Activated CD4-positive, CD25-positive, alpha-beta regulatory T cell treated with anti-CD3 and anti-CD28 coated beads, Interleukin-2, amount 50 U/mL, for 72 hours (primary cell): ENCODE data around the gene CHTOP.
"Not testable (repeated sequence)": the region's sequence is repeated elsewhere in the genome, so short reads cannot be mapped to it uniquely, and the experiment has no call there.

Source experiments
- DNase-seq: peaks from one replicate; pipeline ENCODE4 v3.0.0; 2021

CHTOP gene

DNA sequence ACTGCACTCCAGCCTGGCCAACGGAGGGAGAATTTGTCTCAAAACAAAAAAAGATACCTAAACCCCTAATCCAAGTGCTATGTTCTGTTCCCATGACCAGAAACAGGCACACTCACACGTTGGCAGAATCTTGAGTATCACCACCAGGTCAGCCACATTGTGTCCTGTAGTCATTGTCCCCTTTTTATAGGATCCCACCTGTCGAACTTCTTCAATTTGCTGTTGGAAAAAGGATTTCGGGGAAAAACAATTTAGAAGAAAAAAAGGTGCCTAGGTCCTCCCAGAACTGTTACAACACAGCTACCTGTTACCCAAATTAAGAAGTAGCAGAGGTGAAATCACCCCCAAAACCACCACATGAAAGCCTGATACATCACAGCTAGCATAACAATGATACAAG, 33.6 kb downstream of the CHTOP start:
- no peak for DNase-seq

DNA sequence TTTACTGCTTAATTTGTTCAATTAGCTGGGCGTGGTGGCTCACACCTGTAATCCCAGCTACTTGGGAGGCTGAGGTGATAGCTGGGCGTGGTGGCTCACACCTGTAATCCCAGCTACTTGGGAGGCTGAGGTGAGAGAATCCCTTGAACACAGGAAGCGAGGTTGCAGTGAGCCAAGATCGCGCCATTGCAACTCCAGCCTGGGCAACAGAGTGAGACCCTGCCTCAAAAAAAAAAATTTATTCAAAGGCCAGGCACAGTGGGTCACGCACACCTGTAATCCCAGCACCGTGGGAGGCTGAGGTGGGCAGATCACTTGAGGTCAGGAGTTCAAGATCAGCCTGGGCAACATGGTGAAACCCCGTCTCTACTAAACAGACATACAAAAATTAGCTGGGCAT, 34.8 kb downstream of the CHTOP start:
- not testable (repeated sequence) for DNase-seq

DNA sequence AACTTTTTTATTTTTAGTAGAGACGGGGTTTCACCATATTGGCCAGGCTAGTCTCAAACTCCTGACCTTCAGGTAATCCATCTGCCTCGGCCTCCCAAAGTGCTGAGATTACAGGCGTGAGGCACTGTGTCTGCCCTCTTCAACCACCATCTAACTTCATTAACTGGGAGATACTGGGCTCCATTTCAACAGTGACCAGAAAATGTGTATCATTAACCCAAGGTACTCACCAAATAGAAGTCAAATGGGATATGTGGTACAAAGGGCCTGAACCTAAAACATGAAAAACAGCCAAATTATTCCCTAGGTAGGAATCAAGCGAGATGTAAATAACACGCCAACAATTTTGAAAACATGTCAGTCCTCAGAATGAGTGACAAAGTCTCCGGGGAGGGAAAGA, 35.7 kb downstream of the CHTOP start:
- DNase-seq, result no peak

DNA sequence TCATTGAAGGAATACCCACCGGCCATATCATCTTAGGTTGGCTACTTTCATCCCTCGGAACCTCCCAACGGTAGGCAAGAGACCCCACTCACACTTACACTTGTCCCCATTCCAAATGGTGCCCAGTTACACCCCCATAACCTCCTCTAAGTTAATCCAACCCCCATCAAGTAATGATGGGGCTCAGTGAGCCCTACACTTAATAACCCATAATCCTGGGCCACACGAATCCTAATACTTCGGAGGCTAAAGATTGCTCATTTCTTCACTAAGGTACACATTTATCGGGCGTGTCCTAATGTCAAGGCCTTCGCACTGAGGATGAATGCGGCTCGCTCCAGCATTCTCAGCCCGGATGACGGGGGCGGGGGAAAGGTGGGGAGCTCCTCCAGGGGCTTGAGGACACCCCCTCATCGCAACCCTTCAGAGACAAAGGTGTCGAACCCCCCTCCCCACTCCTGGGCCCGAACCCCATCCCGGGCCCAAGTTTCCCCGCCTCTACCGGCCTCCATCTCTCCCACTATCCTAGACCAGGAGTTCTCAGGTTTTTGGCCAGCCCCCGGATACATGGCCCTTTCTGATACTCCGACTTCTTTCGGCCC, 36.5 kb downstream of the CHTOP start:
- DNase-seq, result no peak

DNA sequence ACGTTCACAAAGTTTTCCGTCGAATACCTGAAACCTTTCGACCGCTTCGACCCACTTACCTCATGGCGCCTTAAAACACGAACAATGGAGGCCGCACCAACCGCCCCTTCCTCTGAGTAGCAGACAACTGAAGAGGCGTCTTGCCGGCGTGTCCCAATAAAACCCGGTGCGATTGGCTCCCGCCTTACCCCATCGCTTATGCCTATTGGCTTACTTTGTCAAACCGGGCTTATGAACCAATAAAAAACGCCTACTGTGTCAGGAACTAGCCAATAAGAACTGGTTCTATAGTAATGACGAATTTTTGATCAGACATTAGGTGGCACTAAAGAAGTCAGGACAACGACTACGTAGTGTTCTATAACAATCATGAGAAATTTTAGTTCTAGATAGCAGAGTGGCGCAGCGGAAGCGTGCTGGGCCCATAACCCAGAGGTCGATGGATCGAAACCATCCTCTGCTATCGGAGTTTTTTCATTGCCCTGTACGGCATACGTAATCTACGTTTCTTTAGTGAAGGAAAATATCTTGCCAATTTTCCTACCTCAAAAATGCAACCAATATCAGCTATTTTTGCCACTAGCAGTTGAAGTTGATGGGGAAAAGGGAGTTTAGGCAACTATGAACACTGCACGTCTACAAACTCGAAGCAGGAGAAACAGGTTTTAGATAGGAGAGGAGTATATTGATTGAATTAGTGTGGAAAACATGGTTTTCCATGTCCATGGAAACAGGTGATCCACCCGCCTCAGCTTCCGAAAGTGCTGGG, 37.2 kb downstream of the CHTOP start, which contains the start of gene ILF2:
Gene ILF2 (minus strand): TSS at position 135 of the 769 bp plus-strand sequence. CDS start 71 bp downstream, at position 64.
- peak; percentile 93 for DNase-seq

DNA sequence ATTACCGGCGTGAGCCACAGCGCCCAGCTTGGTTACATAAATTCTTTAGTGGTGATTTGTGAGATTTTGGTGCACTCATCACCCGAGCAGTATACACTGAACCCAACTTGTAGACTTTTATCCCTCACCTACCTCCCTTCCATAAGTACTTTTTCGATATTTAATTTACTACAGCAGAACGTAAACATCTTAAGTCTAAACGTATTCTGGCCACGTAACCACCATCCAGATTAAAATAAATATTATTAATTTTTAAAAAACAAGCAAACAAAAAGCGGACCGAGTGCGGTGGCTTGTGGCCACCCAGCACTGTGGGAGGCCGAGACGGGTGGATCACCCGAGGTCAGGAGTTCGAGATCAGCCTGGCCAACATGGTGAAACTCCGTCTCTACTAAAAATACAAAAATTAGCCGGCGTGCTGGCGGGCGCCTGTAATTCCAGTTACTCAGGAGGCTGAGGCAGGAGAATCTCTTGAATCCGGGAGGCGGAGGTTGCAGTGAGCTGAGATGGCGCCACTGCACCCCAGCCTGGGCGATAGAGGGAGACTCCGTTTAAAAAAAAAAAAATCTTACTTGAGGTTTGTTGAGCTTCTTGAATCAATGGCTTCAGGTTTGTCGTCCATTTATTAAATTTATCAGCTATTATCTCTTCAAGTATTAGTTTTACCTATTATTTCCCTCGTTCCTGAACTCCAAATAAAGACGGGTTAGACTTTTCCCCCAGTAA, 37.9 kb downstream of the CHTOP start:
- DNase-seq, result peak; percentile 52

DNA sequence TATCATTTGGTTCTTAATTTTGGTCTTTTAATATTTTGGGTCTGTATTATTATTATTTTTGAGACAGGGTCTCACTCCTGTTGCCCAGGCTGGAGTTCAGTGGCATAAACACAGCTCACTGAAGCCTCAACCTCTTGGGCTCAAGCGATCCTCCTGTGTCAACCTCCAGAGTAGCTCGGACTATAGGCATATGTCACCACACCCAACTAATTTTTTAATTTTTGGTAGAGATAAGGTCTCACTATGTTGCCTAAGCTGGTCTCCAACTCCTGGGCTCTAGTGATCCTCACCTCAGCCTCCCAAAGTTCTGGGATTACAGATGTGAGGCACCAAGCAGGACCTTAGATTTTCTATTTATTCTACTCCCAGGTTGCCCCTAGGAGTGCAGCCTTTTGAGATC, 39.6 kb downstream of the CHTOP start:
- DNase-seq, result no peak

DNA sequence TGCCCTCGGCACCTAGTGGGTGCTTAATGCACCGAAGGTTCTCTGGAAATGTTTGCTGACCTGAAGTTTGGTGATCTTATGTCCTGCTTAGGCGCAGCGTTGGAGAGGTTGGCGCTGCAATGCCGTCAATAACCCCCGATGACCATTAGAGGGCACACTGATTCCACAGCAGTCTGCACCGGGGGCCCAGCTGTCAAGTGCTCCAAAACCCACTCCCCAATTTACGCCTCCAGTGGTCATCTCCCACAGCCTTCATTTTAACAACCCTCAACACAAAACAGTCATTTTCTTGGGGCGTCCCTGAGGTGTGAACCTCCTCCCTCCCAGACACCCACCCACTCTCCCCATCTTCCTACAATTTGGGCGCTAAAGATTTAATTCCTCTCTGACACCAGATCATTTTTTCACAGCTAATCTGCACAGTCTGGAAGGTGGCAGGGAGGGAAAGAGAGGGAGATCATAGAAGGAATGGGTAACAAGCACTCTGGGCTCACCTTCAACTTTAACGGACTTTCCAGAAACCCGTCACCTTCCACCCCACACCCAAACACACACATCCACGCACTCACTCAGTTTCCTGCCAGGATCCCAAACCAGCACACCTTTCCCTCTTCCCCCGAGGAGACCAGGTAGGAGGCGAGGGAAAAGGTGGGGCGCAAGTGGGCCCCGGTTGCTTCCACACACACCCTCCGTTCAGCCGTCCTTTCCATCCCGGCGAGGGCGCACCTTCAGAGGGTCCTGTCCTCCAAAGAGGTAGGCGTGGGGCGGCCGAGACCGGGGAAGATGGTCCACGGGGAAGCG, 44.1 kb downstream of the CHTOP start:
- DNase-seq, result peak; percentile 41

DNA sequence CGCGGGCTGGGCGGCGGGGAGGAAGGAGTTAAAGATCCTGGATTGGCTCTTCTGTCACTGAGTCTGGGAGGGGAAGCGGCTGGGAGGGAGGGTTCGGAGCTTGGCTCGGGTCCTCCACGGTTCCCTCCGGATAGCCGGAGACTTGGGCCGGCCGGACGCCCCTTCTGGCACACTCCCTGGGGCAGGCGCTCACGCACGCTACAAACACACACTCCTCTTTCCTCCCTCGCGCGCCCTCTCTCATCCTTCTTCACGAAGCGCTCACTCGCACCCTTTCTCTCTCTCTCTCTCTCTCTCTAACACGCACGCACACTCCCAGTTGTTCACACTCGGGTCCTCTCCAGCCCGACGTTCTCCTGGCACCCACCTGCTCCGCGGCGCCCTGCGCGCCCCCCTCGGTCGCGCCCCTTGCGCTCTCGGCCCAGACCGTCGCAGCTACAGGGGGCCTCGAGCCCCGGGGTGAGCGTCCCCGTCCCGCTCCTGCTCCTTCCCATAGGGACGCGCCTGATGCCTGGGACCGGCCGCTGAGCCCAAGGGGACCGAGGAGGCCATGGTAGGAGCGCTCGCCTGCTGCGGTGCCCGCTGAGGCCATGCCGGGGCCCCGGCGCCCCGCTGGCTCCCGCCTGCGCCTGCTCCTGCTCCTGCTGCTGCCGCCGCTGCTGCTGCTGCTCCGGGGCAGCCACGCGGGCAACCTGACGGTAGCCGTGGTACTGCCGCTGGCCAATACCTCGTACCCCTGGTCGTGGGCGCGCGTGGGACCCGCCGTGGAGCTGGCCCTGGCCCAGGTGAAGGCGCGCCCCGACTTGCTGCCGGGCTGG, 44.9 kb downstream of the CHTOP start, which contains the start of gene NPR1:
Gene NPR1 (plus strand): TSS at position 170 of the 818 bp plus-strand sequence. CDS start 421 bp downstream, at position 591.
- no peak for DNase-seq

DNA sequence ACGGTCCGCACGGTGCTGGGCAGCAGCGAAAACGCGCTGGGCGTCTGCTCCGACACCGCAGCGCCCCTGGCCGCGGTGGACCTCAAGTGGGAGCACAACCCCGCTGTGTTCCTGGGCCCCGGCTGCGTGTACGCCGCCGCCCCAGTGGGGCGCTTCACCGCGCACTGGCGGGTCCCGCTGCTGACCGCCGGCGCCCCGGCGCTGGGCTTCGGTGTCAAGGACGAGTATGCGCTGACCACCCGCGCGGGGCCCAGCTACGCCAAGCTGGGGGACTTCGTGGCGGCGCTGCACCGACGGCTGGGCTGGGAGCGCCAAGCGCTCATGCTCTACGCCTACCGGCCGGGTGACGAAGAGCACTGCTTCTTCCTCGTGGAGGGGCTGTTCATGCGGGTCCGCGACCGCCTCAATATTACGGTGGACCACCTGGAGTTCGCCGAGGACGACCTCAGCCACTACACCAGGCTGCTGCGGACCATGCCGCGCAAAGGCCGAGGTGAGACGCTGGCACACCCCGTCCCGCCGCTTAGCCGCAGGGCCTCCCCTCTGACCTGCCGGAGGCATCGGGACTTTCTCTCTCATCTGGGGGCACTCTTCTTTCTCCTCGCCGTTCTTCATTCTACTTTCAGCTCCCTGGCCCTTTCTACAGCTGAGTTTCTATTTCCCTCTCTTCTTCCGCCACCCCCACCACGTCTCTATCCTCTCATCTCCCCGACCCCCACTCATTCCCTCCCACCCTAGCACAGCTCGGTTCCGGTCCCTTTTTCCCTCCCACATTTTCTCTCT, 45.7 kb downstream of the CHTOP start:
- no peak for DNase-seq

DNA sequence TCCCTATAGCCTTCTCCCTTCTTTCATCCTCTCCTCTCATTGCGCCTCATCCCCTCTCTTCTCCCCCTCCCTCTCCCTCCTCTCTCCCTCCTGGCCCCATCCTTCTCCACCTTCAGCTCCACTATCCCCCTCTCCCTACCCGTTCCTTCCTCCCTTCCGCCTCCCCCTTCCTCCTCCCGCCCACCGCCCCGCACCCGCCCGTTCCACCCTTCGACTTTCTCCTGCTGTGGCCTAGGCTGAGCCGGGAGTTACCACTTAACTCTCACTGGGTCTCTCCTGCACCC, 46.2 kb downstream of the CHTOP start:
- no peak for DNase-seq

DNA sequence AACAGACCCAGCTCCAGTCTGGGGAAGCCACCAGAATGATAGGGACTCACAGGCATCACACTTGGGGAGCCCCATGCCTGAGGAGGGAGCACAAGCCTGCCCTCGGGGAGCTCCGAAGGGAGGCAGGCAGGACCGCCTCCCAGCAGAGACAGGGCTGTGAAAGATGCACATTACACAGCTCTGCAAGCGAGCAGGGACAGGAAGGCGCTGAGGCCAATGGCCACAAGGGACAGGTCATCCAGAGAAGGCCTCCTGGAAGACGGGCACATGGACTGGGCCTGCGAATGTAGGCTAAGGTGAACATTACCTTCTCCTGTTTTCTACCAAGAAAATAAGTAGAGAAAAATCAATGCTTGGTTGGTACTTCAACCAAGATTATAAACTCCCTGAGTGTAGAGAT, 48.9 kb downstream of the CHTOP start:
- no peak for DNase-seq

DNA sequence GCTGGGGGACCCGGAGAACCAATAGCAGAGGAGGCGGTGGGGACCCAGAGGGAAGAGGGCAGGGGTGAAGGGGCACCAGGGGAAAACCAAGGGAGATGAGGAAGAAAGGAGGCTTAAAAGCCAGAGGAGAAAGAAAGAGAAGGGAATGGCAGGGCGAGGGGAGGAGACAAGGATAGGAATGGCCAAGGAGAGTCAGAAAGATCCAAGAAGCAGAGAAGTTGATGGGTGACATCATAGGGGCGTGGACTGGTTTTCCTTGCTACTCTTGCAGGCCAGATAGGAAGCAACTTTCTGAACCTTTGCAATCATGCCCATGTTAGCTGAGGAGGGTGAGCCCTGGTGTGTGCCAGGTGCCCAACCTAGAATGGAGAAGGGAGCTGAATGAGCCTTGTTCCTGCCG, 50.0 kb downstream of the CHTOP start:
- no peak for DNase-seq

DNA sequence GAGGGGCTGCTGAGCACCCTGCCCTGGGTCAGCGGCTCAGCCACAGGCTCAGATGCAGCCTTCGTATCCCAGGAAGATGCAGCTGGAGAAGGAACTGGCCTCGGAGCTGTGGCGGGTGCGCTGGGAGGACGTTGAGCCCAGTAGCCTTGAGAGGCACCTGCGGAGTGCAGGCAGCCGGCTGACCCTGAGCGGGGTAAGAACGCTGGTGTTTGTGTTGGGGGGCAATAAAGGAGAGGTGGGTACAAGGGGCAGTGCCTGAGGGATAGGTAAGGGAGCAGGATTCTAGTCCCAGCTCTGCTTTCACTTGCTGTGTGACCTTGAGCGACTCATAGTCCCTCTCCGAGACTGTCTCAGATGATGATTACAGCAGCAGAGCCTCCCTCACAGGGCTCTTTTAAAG, 51.0 kb downstream of the CHTOP start:
- no peak for DNase-seq

DNA sequence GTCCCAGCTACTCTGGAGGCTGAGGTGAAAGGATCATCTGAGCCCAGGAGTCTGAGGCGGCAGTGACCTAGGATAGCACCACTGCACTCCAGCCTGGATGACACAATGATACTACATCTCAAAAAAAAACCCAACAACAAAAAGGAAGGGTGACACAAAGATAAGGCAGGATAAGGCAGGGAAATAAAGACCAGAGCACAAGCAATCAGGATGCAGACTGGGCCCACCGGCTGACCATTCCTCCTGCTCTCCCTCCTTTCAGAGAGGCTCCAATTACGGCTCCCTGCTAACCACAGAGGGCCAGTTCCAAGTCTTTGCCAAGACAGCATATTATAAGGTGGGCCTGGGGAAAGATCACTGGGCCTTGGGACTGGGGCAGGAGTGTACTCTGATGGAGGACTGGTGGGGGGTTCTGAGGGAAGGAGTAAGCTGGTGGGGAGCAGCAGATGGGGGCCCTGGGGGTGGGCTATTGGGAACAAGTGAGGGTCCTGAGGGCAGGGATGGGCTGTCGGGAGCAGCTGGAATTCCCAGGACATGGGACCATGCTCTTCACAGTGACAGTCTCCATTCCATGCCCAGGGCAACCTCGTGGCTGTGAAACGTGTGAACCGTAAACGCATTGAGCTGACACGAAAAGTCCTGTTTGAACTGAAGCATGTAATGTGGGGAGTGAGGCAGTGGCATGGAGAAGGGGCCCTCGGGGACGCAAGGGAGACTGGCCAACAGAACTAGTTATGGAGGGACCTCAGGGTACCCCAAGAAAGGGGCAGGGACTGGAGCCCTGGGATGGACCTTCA, 51.9 kb downstream of the CHTOP start:
- no peak for DNase-seq

DNA sequence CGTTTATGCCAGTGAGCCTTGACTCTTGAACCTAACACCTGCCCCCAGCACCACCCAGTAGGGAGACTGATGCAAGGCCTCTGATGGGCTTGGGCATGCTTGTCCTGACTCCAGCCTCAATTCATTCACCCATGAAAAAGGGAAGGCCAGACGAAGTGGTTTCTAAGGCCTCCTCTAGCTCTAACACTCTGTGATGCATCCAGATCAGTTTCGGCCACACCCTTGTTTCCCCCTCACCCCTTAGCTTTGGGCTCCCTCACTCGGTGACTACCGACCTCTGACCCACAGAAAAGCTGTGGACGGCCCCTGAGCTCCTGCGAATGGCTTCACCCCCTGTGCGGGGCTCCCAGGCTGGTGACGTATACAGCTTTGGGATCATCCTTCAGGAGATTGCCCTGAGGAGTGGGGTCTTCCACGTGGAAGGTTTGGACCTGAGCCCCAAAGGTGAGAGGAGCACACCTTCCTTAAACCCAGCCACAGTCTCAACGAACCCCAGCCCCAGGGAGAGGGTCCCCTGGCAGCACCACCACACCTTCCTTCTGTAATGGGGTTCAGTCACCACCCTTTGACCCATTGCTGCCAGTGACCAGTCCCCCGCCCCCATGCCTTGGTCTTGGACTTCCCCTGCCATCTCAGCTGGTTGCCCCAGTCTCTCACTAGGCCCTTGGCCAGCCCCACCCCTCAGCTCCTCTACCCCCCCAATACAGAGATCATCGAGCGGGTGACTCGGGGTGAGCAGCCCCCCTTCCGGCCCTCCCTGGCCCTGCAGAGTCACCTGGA, 53.7 kb downstream of the CHTOP start:
- DNase-seq, result no peak

DNA sequence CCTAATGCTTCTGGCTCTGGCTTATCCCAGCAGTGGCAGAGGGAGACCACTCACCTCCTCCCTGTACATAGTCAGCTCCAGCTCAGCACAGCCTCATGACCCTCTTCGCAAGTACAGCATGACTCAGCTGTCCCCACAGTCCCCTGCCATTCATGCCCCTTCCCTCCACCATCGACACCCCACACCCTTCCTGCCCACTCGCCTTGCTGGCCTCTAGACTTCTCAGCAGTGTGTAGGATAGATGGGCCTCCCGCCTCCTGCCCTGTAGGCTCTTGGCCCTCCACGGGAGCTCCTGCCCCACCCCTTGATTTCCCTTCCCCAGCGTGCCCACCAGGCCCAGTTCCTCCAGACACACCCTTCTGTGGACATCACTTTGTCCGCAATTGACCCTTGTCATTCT, 54.4 kb downstream of the CHTOP start:
- no peak for DNase-seq

DNA sequence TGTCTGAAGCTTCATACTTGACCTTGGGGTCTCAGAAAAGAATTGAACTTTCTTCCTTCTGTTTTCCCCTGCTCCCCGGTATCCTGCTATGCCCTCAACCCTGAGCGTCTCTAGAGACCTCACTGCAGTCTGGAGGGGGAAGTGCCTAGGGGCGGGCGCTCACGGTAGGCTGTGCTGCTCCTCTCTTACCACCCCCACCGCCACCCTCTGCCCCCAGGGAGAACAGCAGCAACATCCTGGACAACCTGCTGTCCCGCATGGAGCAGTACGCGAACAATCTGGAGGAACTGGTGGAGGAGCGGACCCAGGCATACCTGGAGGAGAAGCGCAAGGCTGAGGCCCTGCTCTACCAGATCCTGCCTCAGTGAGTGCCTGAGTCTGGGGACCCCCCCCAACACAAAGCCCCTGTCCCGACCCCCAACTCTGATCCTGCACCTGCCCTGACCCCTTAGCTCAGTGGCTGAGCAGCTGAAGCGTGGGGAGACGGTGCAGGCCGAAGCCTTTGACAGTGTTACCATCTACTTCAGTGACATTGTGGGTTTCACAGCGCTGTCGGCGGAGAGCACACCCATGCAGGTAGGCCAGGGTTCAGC, 55.0 kb downstream of the CHTOP start:
- no peak for DNase-seq

DNA sequence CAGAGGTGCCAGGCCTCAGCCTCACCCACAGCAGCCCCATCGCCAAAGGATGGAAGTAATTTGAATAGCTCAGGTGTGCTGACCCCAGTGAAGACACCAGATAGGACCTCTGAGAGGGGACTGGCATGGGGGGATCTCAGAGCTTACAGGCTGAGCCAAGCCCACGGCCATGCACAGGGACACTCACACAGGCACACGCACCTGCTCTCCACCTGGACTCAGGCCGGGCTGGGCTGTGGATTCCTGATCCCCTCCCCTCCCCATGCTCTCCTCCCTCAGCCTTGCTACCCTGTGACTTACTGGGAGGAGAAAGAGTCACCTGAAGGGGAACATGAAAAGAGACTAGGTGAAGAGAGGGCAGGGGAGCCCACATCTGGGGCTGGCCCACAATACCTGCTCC, 59.6 kb downstream of the CHTOP start:
- DNase-seq, result no peak
